HepG2 (cell line): ENCODE data around the gene GCHFR. TPM values are rescaled to one million over a fixed set of nuclear protein-coding genes. Genes with fewer than 3 reads are reported as not detected.

Experiments
- ATAC-seq: fragments of 200-7000 bp; cut with Tn5 transposase; 3 replicates; pipeline ENCODE4 v1.9.1; 2020; ENCODE audit warnings: mild to moderate bottlenecking, moderate library complexity
- BruUV-seq: library from RNA; stranded (reverse); fragments of 400-500 nt; replicated peaks from 2 replicates; lab custom pipeline; 2021; lab: Mats Ljungman, UMichigan
- CTCF ChIA-PET: fragments of 300-600 bp; formaldehyde crosslinking; extraction: SDS; loops from one replicate; lab custom pipeline; 2021; ENCODE audit warnings: low total read pairs, inconsistent platforms, low intra/inter-chr PET ratio; lab: Yijun Ruan, JAX
- POLR2A ChIA-PET: fragments of 350-600 bp; sonication (Branson Sonifier 250); formaldehyde crosslinking; loops from one replicate; lab custom pipeline; 2020; ENCODE audit warnings: antibody characterized with exemption, inconsistent platforms; lab: Yijun Ruan, JAX
- DNase-seq: peaks from one replicate; pipeline ENCODE4 v3.0.0-alpha.2; 2015; ENCODE audit warnings: low spot score
- FAIRE-seq: peaks from 3 replicates; lab custom pipeline; 2011; peaks lifted over from hg19 to GRCh38; lab: Jason Lieb, UNC
- H2AFZ ChIP-seq: one replicate; pipeline ENCODE4 v1.6.1; 2011; ENCODE audit warnings: low read length, inconsistent platforms
- H3K27ac ChIP-seq: fragments of 300-600 bp; 3 replicates; pipeline ENCODE4 v1.8.0; 2011; ENCODE audit warnings: mixed run types, mild to moderate bottlenecking, mixed read lengths, low read length, inconsistent platforms; ENCODE audit not compliant: insufficient read depth; ENCODE audit errors: extremely low read length
- H3K27me3 ChIP-seq, 2 experiments: fragments of 200-600 bp in 1 of 2; 2 replicates in 1 of 2; 3 replicates in 1 of 2; pipeline versions ENCODE4 v1.6.0 to v1.8.0; 2011; ENCODE audit warnings: low read length in 2 of 2, mild to moderate bottlenecking in 2 of 2, moderate library complexity in 2 of 2, inconsistent platforms in 1 of 2; ENCODE audit not compliant: insufficient read depth in 2 of 2, control insufficient read depth in 1 of 2
- H3K36me3 ChIP-seq, 2 experiments: fragments of 200-600 bp in 1 of 2; replicated peaks in 1 of 2; 2 replicates in 1 of 2; 3 replicates in 1 of 2; pipeline versions ENCODE4 v1.5.1 to v1.8.0; 2011; ENCODE audit warnings: low read length in 2 of 2, inconsistent platforms in 1 of 2; ENCODE audit not compliant: insufficient read depth in 2 of 2, control insufficient read depth in 1 of 2
- H3K4me1 ChIP-seq: 2 replicates; pipeline ENCODE4 v1.5.1; 2012; ENCODE audit warnings: low read length, inconsistent platforms; ENCODE audit not compliant: insufficient read depth
- H3K4me2 ChIP-seq: 2 replicates; pipeline ENCODE4 v1.6.0; 2011; ENCODE audit warnings: low read depth, low read length, inconsistent platforms
- H3K4me3 ChIP-seq, 3 experiments: fragments of 200-600 bp in 1 of 3; sonication (generic), shearing (Covaris generic) in 1 of 3; replicated peaks in 1 of 3; 2 replicates each; pipeline ENCODE4 v1.5.1; 2011 to 2016; ENCODE audit warnings: low read length in 3 of 3, inconsistent platforms in 2 of 3, low read depth in 2 of 3, mild to moderate bottlenecking in 2 of 3, control low read depth in 1 of 3, mixed read lengths in 1 of 3; ENCODE audit not compliant: insufficient read depth in 1 of 3
- H3K79me2 ChIP-seq: one replicate; pipeline ENCODE4 v1.6.1; 2011; ENCODE audit warnings: low read length, inconsistent platforms; ENCODE audit not compliant: insufficient read depth
- H3K9ac ChIP-seq: 2 replicates; pipeline ENCODE4 v1.6.0; 2011; ENCODE audit warnings: mild to moderate bottlenecking, low read depth, low read length, inconsistent platforms; ENCODE audit not compliant: insufficient read depth
- H3K9me3 ChIP-seq: 2 replicates; pipeline ENCODE4 v1.5.1; 2012; ENCODE audit warnings: mild to moderate bottlenecking, low read length
- H4K20me1 ChIP-seq: 2 replicates; pipeline ENCODE4 v1.6.0; 2011; ENCODE audit warnings: inconsistent platforms, mild to moderate bottlenecking, low read length, moderate library complexity; ENCODE audit not compliant: insufficient read depth
- ELF4 ChIP-seq: sonication (generic); formaldehyde crosslinking; IDR thresholded peaks from 2 replicates; pipeline ENCODE4 v1.5.0; 2020; ENCODE audit warnings: missing genetic modification reagents, mild to moderate bottlenecking, moderate library complexity, borderline replicate concordance
- FOXP1 ChIP-seq, 2 experiments: fragments of 450-650 bp in 1 of 2; IDR thresholded peaks; 2 replicates each; pipeline ENCODE4 v1.6.1; 2017 to 2018; ENCODE audit warnings: antibody characterized with exemption in 1 of 2
- HNRNPK ChIP-seq: fragments of 200-400 bp; formaldehyde crosslinking; IDR thresholded peaks from 2 replicates; pipeline ENCODE4 v1.6.1; 2018; ENCODE audit warnings: low read length, low read depth, moderate library complexity, mild to moderate bottlenecking; ENCODE audit not compliant: poor library complexity, severe bottlenecking
- MED1 ChIP-seq: sonication (generic); formaldehyde crosslinking; IDR thresholded peaks from 2 replicates; pipeline ENCODE4 v1.4.0; 2020; ENCODE audit warnings: missing genetic modification reagents
- NKX3-1 ChIP-seq: sonication (generic); formaldehyde crosslinking; IDR thresholded peaks from 2 replicates; pipeline ENCODE4 v1.5.0; 2020; ENCODE audit warnings: missing genetic modification reagents
- RFXANK ChIP-seq: IDR thresholded peaks from 2 replicates; pipeline ENCODE4 v1.6.1; 2016
- SPEN ChIP-seq: sonication (generic); formaldehyde crosslinking; IDR thresholded peaks from 2 replicates; pipeline ENCODE4 v1.5.1; 2020; ENCODE audit warnings: low read depth, mild to moderate bottlenecking, missing genetic modification reagents
- TCF7L2 ChIP-seq: IDR thresholded peaks from 2 replicates; pipeline ENCODE4 v1.6.1; 2011; ENCODE audit warnings: mild to moderate bottlenecking, low read depth, low read length, moderate library complexity
- THAP11 ChIP-seq: IDR thresholded peaks from 2 replicates; pipeline ENCODE4 v1.6.1; 2016; ENCODE audit warnings: missing biosample characterization, missing genetic modification reagents
- TRIM22 ChIP-seq: fragments of 450-650 bp; IDR thresholded peaks from 2 replicates; pipeline ENCODE4 v1.6.1; 2017
- ZBTB4 ChIP-seq: sonication (generic); formaldehyde crosslinking; IDR thresholded peaks from 2 replicates; pipeline ENCODE4 v1.4.0; 2020; ENCODE audit warnings: missing genetic modification reagents, mild to moderate bottlenecking, borderline replicate concordance
- ZFAT ChIP-seq: sonication (generic); formaldehyde crosslinking; conservative IDR thresholded peaks from 2 replicates; pipeline ENCODE4 v1.8.1; 2023; ENCODE audit warnings: missing genetic modification reagents, inconsistent platforms
- ZNF136 ChIP-seq: sonication (generic); formaldehyde crosslinking; IDR thresholded peaks from 2 replicates; pipeline ENCODE4 v1.8.1; 2022; ENCODE audit warnings: low read depth, mild to moderate bottlenecking, moderate library complexity, missing genetic modification reagents
- ZNF354B ChIP-seq: sonication (generic); formaldehyde crosslinking; IDR thresholded peaks from 2 replicates; pipeline ENCODE4 v1.8.0; 2022; ENCODE audit warnings: mild to moderate bottlenecking, missing genetic modification reagents
- ZNF543 ChIP-seq: sonication (generic); formaldehyde crosslinking; IDR thresholded peaks from 2 replicates; pipeline ENCODE4 v1.4.0; 2020; ENCODE audit warnings: mild to moderate bottlenecking, missing genetic modification reagents
- ZNF598 ChIP-seq: sonication (generic); formaldehyde crosslinking; IDR thresholded peaks from 2 replicates; pipeline ENCODE4 v1.5.1; 2020; ENCODE audit warnings: mild to moderate bottlenecking, missing genetic modification reagents, borderline replicate concordance
- WGBS: methylation state at CpG from one replicate; pipeline ENCODE4 v1.1.6; 2017; ENCODE audit warnings: low lambda C conversion rate; 5-methylcytosine and 5-hydroxymethylcytosine counted together
- in situ Hi-C: cut with HindIII; loops from 2 replicates; pipeline ENCODE4 v1.10.0; 2017; ENCODE audit warnings: low pct_unique_long_range_greater_than_20kb; ENCODE audit not compliant: extremely low pct_ligation_motif_present
- intact Hi-C: fragments of 100-400 bp; cut with micrococcal nuclease; formaldehyde crosslinking; loops from one replicate; pipeline ENCODE4 v1.10.0; 2022; ENCODE audit not compliant: unreplicated experiment
- polyA plus RNA-seq, 8 experiments: library from polyadenylated mRNA; depleted of rRNA in 3 of 8; stranded (reverse) in 7 of 8; unstranded in 1 of 8; fragments of >200 nt; fragmentation: Illumina TruSeq in 4 of 8; extraction: Trizol in 4 of 8; gene quantifications; 2 replicates each; pipeline versions ENCODE4 v1.2.1 to v1.2.3, GENCODE V29; 2011 to 2016; ENCODE audit warnings: low read depth in 4 of 8, missing spikeins in 1 of 8, mixed read lengths in 1 of 8; ENCODE audit not compliant: insufficient read depth in 1 of 8
- total RNA-seq, 5 experiments: library from RNA; depleted of rRNA; stranded (reverse); fragments of >200 nt; fragmentation: Illumina TruSeq; extraction: Trizol; gene quantifications; 2 replicates each; pipeline ENCODE4 v1.2.3, GENCODE V29; 2016; ENCODE audit warnings: low read depth in 1 of 5

GCHFR gene
- total and polyA plus RNA-seq, 2 of the 13 experiments (the other 11 are each of a cell fraction or from before 2014, with no cell fraction given) = 51.5 to 92.4 TPM

- no peak overlapping the region for H2AFZ ChIP-seq
- CTCF ChIA-PET = no interaction called here
- TF ChIP-seq NKX3-1 (CRISPR knock-in tag) = no peak
- TF ChIP-seq THAP11 = no peak
- TF ChIP-seq FOXP1 (IDR thresholded peaks at IDR 0.05) = no peak
- no peak for TF ChIP-seq FOXP1 (CRISPR knock-in tag; IDR thresholded peaks at IDR 0.05)
- no peak for TF ChIP-seq ZNF598 (CRISPR knock-in tag)
- no peak for TF ChIP-seq RFXANK (CRISPR knock-in tag)
- TF ChIP-seq HNRNPK = no peak
- TF ChIP-seq ZNF136 (CRISPR knock-in tag) = no peak
- no peak for TF ChIP-seq MED1 (CRISPR knock-in tag)
- no peak for TF ChIP-seq TCF7L2
- no peak for TF ChIP-seq ZFAT (CRISPR knock-in tag)
- TF ChIP-seq ZNF543 = no peak
- TF ChIP-seq, all 625 proteins: peak for 0
- WGBS = 97% methylated on average over 5 of the region's 5 CpGs
- Histone ChIP-seq H4K20me1 (no peaks in the 10 kb centered on the region), H3K36me3 (0 out of 5 replicates have a peak, but pooled peaks cover 0 to 4% of the 10 kb centered on the region in 2 experiments), H3K79me2 (peaks cover 18% of the 10 kb centered on the region), H3K4me2 (no peak overlapping the region), H3K9ac (no peak overlapping the region), H3K4me1 (peaks cover 55% of the 10 kb centered on the region), H3K9me3 (no peaks in the 10 kb centered on the region), H3K27ac (no peak overlapping the region), H3K27me3 (no peaks in the 10 kb centered on the region), H3K4me3 (no peak overlapping the region)
- BruUV-seq = no TSS peak
- POLR2A ChIA-PET = no interaction called here
- ATAC-seq (no peak), DNase-seq (no peak), FAIRE-seq (no peak)
- intact Hi-C loops (no loop called here), in situ Hi-C loops (no loop called here)
Observed at GRCh38 chr15:40789119-40789518, 25.3 kb downstream of the GCHFR start.

- Histone ChIP-seq H2AFZ (no peak overlapping the region), H3K36me3 (0 out of 5 replicates have a peak, but pooled peaks cover 0 to 4% of the 10 kb centered on the region in 2 experiments), H3K4me1 (peaks cover 56% of the 10 kb centered on the region), H4K20me1 (no peaks in the 10 kb centered on the region), H3K4me2 (no peak overlapping the region), H3K79me2 (peaks cover 18% of the 10 kb centered on the region), H3K9me3 (no peaks in the 10 kb centered on the region), H3K4me3 (no peak overlapping the region), H3K27ac (no peak overlapping the region), H3K27me3 (no peaks in the 10 kb centered on the region), H3K9ac (no peak overlapping the region)
- BruUV-seq = no TSS peak
- 98% methylated on average over 8 of the region's 8 CpGs for WGBS
- in situ Hi-C loops (no loop called here), intact Hi-C loops (no loop called here)
- POLR2A ChIA-PET = no interaction called here
- no peak for DNase-seq
- FAIRE-seq = no peak
- TF ChIP-seq ZBTB4 (CRISPR knock-in tag) (no peak), ELF4 (CRISPR knock-in tag) (no peak), SPEN (CRISPR knock-in tag) (no peak), TRIM22 (no peak), ZNF354B (CRISPR knock-in tag) (no peak)
- ATAC-seq = no peak
- CTCF ChIA-PET = no interaction called here
Observed at GRCh38 chr15:40789999-40790398, 26.1 kb downstream of the GCHFR start.
